K562 (cell line): ENCODE results near the gene NMNAT1. TPM values are rescaled to one million over a fixed set of nuclear protein-coding genes. Genes with fewer than 3 reads are reported as not detected.

Experiments used
- BACH1 ChIP-seq: fragments of 200-800 bp; sonication (Bioruptor generic); IDR thresholded peaks from 2 replicates; pipeline ENCODE4 v1.6.1; 2016; ENCODE audit warnings: missing genetic modification characterization, missing compliant biosample characterization
- CBX8 ChIP-seq: fragments of 200-600 bp; sonication (generic); IDR thresholded peaks from 2 replicates; pipeline ENCODE4 v1.6.1; 2012; ENCODE audit warnings: borderline replicate concordance, mixed run types, low read depth, mild to moderate bottlenecking, moderate library complexity, mixed read lengths, low read length, control low read depth, inconsistent platforms; ENCODE audit not compliant: poor library complexity, severe bottlenecking; ENCODE audit errors: extremely low read depth
- CLOCK ChIP-seq: fragments of 250-450 bp; sonication (Bioruptor Pico); IDR thresholded peaks from 2 replicates; pipeline ENCODE4 v1.4.0; 2020; ENCODE audit warnings: mild to moderate bottlenecking, moderate library complexity, borderline replicate concordance
- CTBP1 ChIP-seq: fragments of 450-650 bp; IDR thresholded peaks from 2 replicates; pipeline ENCODE4 v1.6.1; 2016; ENCODE audit warnings: borderline replicate concordance
- ETV6 ChIP-seq, 3 experiments: fragments of 150-350 bp in 1 of 3; sonication (generic) in 1 of 3; formaldehyde crosslinking in 1 of 3; IDR thresholded peaks; 2 replicates each; pipeline versions ENCODE4 v1.6.1 to v1.8.0; 2014 to 2022; ENCODE audit warnings: borderline replicate concordance in 2 of 3, low read depth in 2 of 3, antibody characterized with exemption in 1 of 3, low read length in 1 of 3, mild to moderate bottlenecking in 1 of 3, missing genetic modification reagents in 1 of 3
- HMG20B ChIP-seq: fragments of 250-450 bp; sonication (Bioruptor Pico); IDR thresholded peaks from 2 replicates; pipeline ENCODE4 v1.5.0; 2021; ENCODE audit warnings: mild to moderate bottlenecking
- MAX ChIP-seq: sonication (generic); formaldehyde crosslinking; IDR thresholded peaks from 2 replicates; pipeline ENCODE4 v1.9.0; 2022; ENCODE audit warnings: mild to moderate bottlenecking, missing genetic modification reagents
- MCM2 ChIP-seq: fragments of 450-650 bp; IDR thresholded peaks from 2 replicates; pipeline ENCODE4 v1.6.1; 2017; ENCODE audit warnings: low read depth, mild to moderate bottlenecking
- NFE2L1 ChIP-seq: fragments of 450-650 bp; IDR thresholded peaks from 2 replicates; pipeline ENCODE4 v1.6.1; 2016; ENCODE audit warnings: missing genetic modification characterization, low read depth, mild to moderate bottlenecking, missing compliant biosample characterization, moderate library complexity, borderline replicate concordance
- NFIX ChIP-seq: fragments of 250-450 bp; sonication (Bioruptor Pico); IDR thresholded peaks from 2 replicates; pipeline ENCODE4 v1.4.0; 2020; ENCODE audit warnings: low read depth, mild to moderate bottlenecking, moderate library complexity
- NR0B1 ChIP-seq: fragments of 450-650 bp; IDR thresholded peaks from one replicate; pipeline ENCODE4 v1.6.1; 2018; ENCODE audit warnings: mild to moderate bottlenecking, moderate library complexity; ENCODE audit not compliant: partially characterized antibody
- RHOXF2B ChIP-seq: fragments of 250-450 bp; sonication (Bioruptor Pico); conservative IDR thresholded peaks from 2 replicates; pipeline ENCODE4 v1.5.1; 2021
- TOE1 ChIP-seq, 2 experiments: fragments of 450-650 bp in 1 of 2; sonication (generic) in 1 of 2; formaldehyde crosslinking in 1 of 2; IDR thresholded peaks; 2 replicates each; pipeline versions ENCODE4 v1.7.1 to v1.8.0; 2016 to 2022; ENCODE audit warnings: borderline replicate concordance in 2 of 2, mild to moderate bottlenecking in 2 of 2, antibody characterized with exemption in 1 of 2, inconsistent platforms in 1 of 2, low read depth in 1 of 2, missing genetic modification reagents in 1 of 2, moderate library complexity in 1 of 2
- ZNF146 ChIP-seq: IDR thresholded peaks from one replicate; pipeline ENCODE4 v1.6.1; 2018; ENCODE audit warnings: missing compliant biosample characterization; ENCODE audit not compliant: unreplicated experiment
- ZNF174 ChIP-seq: fragments of 250-450 bp; sonication (Bioruptor Pico); IDR thresholded peaks from 2 replicates; pipeline ENCODE4 v1.4.0; 2020; ENCODE audit warnings: mild to moderate bottlenecking
- ZNF384 ChIP-seq: IDR thresholded peaks from 2 replicates; pipeline ENCODE4 v1.6.1; 2012; ENCODE audit warnings: low read depth, low read length, improper control_type of control experiment
- ZNF518B ChIP-seq: fragments of 250-450 bp; sonication (Bioruptor Pico); IDR thresholded peaks from 2 replicates; pipeline ENCODE4 v1.5.0; 2021; ENCODE audit warnings: mild to moderate bottlenecking, moderate library complexity
- polyA plus RNA-seq, 8 experiments: library from polyadenylated mRNA; depleted of rRNA in 4 of 8; stranded (reverse) in 5 of 8; unstranded in 3 of 8; fragments of >200 nt; fragmentation: Nextera tagmentation in 2 of 8; fragmentation: Illumina TruSeq in 1 of 8; extraction: Ambion mirVana in 2 of 8; extraction: Trizol in 1 of 8; gene quantifications; 2 replicates each; pipeline versions ENCODE4 v1.2.1 to v1.2.3, GENCODE V29; 2011 to 2014; ENCODE audit warnings: inconsistent platforms in 1 of 8, missing spikeins in 1 of 8
- total RNA-seq, 7 experiments: library from RNA; depleted of rRNA in 6 of 7; stranded (reverse); fragments of >200 nt in 6 of 7; fragmentation: Illumina TruSeq in 2 of 7; extraction: Trizol in 2 of 7; gene quantifications; 2 replicates each; pipeline versions ENCODE4 v1.2.1 to v1.2.3, GENCODE V29; 2011 to 2021; ENCODE audit warnings: low replicate concordance in 1 of 7

NMNAT1 gene
- total and polyA plus RNA-seq, 9 of the 15 experiments (the other 6 are each of a cell fraction or from before 2014, with no cell fraction given): 5.1 to 14.6 (median 12.1) TPM

- TF ChIP-seq CBX8 (no peak), ZNF384 (no peak), ZNF518B (CRISPR knock-in tag) (no peak), BACH1 (no peak), NFE2L1 (no peak), MCM2 (no peak), NR0B1 (no peak), ETV6 (IDR thresholded peaks at IDR 0.05; ENCODE audit: borderline replicate concordance in 1 of 2, low read depth in 2 of 2, low read length in 1 of 2) (0 out of 4 replicates have a peak, but pooled peaks of 1 of the 2 experiments have one; percentile 21), ETV6 (CRISPR knock-in tag; IDR thresholded peaks at IDR 0.05; ENCODE audit: borderline replicate concordance) (no peak), NFIX (CRISPR knock-in tag) (no peak), HMG20B (0 out of 2 replicates have a peak, but pooled peaks have one; percentile 24), RHOXF2B (CRISPR knock-in tag) (0 out of 2 replicates have a peak, but pooled peaks have one; percentile 45), ZNF146 (CRISPR knock-in tag) (no peak), MAX (CRISPR knock-in tag) (no peak), ZNF174 (no peak), CTBP1 (peak; percentile 47; the same call in 1 of the 2 replicates), TOE1 (IDR thresholded peaks at IDR 0.05; ENCODE audit: borderline replicate concordance) (no peak), TOE1 (CRISPR knock-in tag; IDR thresholded peaks at IDR 0.05; ENCODE audit: borderline replicate concordance, low read depth) (no peak), CLOCK (CRISPR knock-in tag) (no peak)
Measured at GRCh38 chr1:9929431-9930385, 13.6 kb upstream of the NMNAT1 start (continued).
